Stimulated activated CD8-positive, alpha-beta memory T cell treated with anti-CD3 and anti-CD28 coated beads, Interleukin-2, amount 100 ng/mL, for 48 hours (primary cell): ENCODE measurements around the gene CSPG4.
A peak's percentile ranks its signal among the peaks of the same experiment; 100 is the strongest.

ENCODE experiments used
- DNase-seq, 2 donors: peaks; one replicate each; pipeline ENCODE4 v3.0.0-alpha.2; 2020; ENCODE audit warnings: low read depth in 2 of 2

The CSPG4 gene

DNA sequence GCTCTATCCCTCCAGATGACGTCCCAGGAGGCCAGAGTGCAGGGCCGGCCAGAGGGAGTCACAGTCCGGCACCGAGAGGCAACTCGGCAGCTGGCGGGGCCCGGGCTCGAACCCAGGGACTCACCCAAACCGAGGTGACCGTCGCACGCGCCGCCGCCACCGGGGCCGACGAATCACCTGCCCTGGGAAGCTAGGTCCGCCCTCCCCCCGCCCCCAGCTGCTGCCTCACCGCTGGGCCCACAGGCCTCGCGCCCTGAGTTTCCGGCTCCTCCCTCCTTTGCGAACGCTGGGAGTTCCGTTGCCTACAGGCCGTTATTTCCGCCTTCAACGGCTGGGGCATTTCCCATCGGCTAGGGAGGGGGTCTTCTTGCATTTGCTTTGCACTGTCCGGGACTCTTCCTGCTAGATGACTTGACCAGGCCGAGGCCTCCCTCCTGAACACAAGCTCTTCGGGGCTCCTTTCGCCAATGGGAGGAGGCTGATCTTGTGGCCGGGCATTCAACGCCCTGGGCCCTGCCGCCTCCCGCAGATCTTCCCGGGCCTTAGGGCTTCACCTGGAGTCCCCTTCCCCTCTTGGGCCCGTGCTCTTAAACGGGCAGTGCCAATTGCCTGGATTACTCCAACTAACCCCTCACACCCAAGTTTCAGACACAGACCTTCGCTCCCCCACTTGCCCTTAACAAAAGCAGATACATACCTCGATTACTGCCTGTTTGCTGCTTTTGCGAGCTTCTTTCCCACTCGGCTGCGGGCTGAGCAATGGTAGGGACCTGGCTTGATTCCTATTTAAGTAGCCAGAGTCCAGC lies 86.9 kb downstream of the CSPG4 start, which contains the start of gene SNUPN:
Gene SNUPN, minus strand, starts transcription at position 184 of the 806 bp plus-strand sequence. CDS start 4,674 bp downstream, outside the sequence.
- DNase-seq: peak; percentile 90 to 92
